A204.1 (cell line): ENCODE data around the gene CXCL6.

Source experiments
- FAIRE-seq: peaks from 2 replicates; lab custom pipeline; 2012; peaks lifted over from hg19 to GRCh38; lab: Jason Lieb, UNC

CXCL6 gene

DNA sequence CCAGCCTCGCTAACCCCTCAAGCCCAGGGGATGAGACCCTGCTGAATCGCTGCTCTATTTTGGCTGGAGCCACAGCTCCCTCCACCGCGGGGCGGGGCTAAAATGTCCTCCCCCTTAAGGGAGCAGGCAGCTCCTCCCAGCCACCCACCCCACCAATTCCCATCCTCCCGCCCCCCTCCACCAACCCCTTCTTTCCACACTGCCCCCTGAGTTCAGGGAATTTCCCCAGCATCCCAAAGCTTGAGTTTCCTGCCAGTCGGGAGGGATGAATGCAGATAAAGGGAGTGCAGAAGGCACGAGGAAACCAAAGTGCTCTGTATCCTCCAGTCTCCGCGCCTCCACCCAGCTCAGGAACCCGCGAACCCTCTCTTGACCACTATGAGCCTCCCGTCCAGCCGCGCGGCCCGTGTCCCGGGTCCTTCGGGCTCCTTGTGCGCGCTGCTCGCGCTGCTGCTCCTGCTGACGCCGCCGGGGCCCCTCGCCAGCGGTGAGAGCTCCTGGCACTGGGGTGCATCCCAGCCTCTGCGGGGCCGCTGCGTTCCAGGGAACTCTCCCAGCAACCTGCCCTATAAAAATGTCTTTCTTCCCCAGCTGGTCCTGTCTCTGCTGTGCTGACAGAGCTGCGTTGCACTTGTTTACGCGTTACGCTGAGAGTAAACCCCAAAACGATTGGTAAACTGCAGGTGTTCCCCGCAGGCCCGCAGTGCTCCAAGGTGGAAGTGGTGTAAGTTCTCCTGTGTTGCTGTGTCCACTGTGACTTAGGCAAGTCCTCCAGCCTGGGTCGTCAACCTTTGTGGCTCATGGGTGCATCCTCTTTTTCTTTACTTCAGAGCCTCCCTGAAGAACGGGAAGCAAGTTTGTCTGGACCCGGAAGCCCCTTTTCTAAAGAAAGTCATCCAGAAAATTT, at the start of gene CXCL6:
Gene CXCL6 (plus strand): TSS at position 306 of the 907 bp plus-strand sequence. CDS start 73 bp downstream, at position 379.
- no peak for FAIRE-seq

DNA sequence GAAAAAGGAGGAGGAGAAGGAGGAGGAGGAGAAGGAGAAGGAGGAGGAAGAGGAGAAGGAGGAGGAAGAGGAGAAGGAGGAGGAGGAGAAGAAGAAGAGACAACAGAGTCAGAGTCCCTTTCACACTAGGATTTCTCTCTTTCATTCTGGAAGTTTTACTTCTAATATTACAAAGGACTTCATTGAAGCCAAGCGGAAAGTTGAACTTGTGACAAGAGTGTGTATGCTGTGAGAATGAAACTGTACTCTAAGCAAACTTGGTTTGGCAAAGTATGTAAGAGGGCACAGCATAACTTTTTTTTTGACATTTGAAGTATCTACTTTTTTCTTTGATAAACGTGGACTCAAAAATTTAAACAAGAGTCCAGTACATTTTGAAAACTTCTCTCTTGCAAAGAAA, 48.1 kb upstream of the CXCL6 start:
- no peak for FAIRE-seq

DNA sequence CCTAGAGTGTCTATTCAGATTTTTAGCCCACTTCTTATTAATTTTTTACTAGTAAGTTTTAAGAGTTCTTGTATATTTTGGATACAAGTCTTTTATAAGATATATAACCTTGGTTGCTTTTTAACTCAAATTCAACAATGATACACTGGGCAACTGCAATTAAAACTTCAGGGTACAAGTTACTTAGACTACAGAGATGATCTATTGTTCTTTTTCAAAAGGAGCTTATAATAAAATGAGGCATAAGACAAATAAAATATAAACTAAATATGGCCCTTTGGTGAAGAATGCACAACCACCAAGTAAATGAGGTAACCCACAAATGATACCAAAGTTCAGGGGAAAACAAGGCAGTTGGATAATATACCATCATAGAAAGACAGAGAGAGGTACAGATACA, 37.6 kb upstream of the CXCL6 start:
- no peak for FAIRE-seq

DNA sequence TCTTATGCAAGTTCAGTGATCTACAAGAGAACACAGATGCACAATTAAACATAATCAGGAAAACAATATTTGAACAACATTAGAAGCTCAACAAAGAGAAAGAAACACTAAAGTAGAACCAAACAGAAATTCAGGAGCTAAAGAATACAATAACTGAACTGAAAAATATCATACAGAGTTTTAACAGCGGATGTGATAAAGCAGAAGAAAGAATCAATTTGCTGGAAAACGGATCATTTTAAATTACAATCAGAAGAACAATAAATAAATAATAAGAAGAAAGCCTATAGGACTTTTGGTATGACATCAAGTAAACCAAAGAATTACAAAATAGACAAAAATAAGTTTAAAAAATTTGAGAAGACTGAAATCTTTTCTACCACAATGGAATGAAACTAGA, 36.3 kb upstream of the CXCL6 start:
- no peak for FAIRE-seq

DNA sequence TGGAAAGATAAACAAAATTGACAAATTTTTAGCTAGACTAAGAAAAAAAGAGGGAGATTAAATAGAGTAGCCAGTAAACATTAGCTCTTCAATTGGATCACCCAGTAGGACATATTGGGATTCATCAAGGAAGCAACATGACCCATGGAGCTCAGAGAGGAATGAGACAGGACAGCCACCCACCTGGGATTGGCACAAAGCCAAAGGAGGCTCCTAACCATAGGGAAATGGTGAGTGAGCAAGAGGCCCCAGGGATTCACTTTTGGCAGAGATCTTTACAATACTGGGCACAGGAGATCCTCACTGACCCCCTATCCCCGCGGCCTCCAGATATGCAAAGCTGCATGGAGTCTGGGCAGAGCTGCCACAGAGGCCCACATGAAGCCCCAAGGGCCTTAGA, 34.8 kb upstream of the CXCL6 start:
- FAIRE-seq, result no peak

DNA sequence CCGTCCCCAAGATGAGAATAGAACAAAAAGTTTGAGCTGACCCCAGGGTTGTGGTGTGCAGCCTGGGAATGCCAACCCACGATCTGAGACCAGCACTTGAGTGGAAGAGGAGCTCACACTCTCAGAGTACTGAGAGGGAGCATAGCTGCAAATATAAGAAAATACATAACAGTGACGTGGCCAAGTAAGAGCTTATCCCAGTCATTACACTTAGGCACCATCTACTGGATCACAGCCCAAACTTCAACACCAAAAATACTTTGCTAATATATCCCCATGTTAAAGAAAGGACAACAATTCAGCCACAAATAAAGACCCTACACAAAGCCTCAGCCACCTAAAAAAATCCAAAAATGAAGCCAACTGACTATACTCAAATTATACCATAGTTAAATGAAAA, 33.3 kb upstream of the CXCL6 start:
- FAIRE-seq, result no peak

DNA sequence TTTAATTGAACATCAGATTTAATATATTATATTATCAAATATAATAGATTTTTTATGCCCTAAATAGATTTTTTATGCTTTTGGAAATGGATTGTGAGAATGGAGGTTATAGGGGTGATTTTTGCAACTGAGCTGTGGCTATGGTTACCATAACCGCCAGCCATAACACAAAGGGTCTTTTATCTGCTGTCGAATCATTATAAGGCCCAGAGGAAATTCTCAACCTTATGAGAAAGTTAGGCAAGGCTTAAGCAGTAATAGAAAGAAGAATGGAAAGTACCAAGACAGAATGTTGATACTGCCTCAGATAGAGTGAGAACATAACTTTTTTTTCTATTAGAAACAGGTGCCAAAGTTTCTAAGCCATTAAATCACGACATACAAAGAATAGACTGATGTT, 26.3 kb upstream of the CXCL6 start:
- no peak for FAIRE-seq

DNA sequence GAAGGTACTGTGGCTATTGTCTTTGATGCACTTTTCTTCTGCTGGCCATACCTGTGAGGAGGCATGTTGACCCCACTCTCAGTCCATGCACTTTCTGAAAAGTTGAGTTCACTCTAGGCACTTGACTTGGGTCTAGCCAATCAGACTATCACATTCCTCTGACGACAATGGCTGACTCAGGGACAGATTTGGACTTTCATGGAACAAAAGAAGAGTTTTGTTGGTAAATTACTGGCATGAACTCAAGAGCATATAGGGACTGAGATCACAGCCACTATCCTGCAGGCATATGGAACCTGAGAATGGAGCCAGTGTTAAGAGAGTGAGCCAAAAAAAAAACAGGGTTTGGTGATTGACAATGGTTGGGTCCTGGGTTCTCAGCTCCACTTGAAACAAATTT, 24.6 kb upstream of the CXCL6 start:
- FAIRE-seq, result no peak

DNA sequence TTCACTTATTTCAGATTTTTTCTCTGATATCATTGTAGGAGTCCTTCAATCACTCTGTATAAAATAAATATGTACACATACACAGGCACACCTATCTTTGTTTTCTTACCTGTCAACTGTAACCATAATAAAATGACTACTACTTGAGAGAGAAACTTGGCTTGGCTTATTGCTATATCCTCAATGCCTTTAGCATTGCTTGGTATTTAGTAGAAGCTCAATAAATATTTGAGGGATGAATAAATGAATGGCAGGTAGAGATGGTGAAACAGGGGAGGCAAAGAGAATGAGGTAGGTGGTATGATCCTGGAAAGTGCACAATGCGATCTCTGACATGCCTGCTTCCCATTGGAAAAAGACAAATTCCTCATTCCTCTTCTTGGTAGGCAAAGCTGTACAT, 21.8 kb upstream of the CXCL6 start:
- no peak for FAIRE-seq

DNA sequence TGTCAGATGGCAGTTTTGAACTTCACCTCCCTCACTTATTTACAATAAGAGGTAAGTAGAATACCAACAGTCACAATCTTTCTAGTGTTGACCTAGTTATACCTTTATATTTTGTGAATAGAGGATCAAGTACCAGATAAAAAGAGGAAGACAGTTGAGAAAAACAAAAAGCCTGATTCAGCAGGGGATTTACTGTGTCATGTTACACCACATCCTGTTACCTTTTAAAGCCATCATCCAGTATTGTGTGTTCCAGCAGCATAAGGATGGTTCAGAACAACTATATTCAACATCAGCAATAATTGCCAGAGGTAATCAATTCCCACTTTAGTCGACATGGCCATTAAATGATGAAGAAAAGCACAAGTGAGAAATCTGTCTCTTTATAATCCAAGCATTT, 21.3 kb upstream of the CXCL6 start:
- FAIRE-seq, result no peak

DNA sequence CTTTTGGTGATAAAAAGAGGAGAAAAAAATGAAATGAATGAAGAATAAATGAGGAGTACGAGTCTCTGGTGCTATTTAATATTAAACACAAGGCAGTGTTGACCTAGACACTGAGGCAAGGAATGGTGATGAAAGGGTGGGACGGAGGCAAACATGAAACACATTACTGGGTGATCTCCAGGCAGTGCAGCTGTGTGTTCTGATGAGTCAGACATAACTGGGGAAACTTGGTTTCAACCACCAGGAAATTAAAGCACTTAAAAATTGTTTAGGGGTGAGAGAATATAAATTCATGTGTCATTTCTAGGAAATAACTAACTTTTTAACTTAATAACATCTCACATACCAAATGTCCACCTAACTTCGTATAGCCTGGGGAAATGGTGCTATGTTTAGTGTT, 19.7 kb upstream of the CXCL6 start:
- no peak for FAIRE-seq

DNA sequence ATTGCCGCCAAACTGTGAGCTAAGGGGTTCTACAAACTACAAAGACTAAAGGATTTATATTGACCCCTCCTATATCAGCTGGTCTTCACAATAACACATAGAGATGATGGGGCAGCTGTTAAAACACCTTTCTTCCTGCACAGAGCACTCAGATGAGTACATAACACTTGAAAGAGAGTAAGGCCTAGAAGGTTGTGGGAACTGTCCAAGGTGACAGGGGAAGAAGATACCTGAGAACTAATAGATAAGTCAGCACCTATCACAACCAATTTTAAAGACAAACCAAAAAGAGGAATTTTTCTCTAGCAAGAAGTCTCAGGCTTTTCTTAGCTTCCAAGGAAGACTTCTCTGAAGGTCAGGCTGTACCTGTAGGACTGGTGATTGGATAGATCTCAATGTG, 19.1 kb upstream of the CXCL6 start:
- no peak for FAIRE-seq

DNA sequence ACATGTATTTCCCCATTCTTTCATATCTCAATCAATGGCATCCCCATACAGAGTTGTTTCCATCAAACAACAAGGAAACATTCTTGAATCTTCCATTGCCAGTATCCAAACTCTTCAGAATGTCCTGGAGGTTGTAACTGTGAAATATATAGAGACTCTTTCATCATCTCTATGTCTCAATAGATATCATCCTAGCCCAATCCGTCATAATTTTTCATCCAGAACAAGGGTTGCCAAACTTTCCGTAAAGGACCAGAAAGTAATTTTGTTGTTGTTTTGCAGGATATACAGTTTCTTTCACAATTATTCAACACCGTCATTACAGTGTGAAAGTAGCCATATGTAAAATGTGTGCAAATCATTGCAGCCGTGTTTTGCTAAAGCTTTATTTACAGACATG, 15.2 kb upstream of the CXCL6 start:
- no peak for FAIRE-seq

DNA sequence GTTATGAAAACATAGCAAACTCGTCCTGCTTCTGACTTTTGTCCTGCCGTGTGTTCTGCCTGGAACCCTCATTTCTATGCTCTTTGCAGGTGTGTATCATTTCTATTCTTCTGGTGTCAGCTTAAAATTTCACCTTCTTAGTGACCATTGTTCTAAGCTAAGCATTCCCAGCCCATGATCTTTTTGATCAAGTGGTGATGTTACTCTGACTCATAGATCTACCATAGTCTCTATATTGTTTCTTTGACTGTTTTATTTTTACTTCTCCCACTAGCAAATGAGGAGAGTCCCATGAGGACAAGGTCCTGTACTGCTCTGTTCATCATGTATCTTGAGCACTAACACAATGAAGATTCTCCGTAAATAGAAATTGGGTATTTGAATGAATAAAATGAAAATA, 14.1 kb upstream of the CXCL6 start:
- no peak for FAIRE-seq

DNA sequence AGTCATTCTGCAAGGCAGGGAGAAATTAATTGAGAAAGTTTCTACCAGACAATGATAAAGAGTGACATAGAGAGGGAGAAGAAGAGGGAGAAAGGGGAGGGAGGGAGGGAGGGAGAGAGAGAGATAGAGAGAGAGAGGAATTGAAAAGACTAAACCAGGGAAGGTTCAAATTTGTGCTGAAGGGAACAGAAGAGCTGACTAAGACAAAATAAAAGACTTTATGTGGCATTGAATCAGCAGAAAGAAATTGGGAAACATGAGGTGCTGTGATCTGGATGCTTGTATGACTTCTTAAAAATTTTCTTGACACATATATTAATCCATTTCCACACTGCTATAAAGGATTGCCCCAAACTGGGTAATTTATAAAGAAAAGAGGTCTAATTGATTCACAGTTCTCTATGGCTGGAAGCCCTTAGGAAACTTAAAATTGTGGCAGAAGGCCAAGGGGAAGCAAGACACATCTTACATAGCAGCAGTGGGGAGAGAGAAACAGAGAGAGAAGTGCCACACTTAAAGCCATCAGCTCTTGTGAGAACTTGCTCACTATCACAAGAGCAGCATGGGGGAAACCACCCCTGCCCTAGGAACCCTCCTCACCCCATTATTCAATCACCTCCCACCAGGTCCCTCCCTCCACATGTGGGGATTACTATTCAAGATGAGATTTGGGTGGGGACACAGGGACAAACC, 13.5 kb upstream of the CXCL6 start:
- FAIRE-seq, result no peak

DNA sequence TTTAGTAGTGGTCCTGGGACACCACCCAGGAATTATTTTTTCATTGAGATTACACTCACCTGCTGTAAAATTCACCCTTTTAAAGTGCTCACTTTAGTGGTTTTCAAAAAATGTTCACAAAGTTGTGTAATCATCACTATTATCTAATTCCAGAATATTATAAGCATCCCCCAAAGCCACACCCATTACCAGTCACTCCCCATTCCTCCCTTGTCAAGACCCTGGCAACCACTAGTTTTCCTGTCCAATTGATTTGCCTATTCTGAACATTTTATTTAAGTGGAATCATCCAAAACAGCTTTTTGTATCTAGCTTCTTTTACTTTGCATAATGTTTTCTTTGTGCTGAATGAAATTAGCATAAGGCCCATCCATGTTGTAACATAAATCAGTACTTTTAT, 12.7 kb upstream of the CXCL6 start:
- no peak for FAIRE-seq

DNA sequence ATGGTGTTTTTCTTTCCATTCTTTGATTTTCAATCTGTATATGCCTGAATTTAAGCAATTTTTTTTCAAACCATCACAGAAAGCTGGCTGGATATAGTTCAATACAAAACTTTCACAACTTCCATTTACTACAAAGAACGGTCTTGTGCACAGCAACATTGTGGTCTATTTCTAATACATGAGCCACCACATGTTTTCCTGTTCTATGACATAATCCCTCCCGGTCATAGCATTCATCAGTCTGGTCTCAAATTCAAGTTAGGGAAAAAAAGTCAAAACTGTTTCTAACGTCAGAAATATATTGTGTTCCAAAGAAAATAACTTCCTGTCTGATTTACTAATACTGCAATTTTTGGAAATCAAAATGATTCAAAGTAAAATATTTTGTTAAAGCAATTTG, 7.5 kb upstream of the CXCL6 start:
- no peak for FAIRE-seq

DNA sequence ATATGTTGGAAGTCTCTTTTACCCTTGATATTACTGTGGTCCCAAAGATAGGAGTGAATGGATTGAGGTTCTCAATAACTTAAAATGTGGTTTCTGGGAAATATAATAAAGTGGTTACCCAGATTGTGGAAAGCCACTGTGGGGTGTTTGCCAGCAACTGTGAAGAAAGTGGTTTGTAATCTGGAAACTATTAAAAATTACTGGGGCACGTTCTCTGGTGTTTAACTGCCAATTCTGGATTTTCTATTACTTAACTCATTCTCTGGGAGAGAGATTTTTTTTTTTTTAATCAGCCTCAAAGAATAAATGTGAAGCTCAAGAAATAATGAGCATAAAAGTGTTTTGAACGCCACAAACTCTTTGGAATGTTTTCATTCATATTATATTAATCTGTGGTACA, 4.9 kb upstream of the CXCL6 start:
- no peak for FAIRE-seq

DNA sequence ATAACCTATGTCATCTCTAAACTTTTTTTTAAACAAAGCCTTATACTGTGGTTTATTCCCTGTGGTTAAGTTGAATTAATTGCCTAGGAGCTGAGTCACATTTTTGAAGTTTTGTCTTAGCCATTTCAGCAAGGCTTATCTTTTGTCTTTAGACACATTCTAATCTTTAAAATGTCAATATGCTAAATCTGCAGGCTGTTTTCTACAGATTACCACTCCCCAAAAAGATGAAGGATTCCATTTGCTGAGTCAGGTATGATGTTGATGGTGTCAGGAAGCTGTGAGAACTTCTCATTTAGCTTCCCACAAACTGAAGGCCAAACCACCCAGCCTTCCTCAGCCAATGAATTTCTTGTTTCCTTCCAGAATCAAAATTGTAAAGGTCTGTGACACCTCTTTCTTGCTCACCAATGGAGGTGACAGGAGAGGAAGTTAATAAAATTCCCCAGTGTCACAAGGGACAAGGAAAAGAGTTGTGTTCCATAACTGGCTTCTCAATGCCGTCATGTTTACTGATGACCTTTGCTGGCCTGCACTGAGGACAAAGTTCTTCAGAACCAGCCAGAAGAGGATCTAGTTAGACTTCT, 3.7 kb upstream of the CXCL6 start:
- FAIRE-seq, result no peak

DNA sequence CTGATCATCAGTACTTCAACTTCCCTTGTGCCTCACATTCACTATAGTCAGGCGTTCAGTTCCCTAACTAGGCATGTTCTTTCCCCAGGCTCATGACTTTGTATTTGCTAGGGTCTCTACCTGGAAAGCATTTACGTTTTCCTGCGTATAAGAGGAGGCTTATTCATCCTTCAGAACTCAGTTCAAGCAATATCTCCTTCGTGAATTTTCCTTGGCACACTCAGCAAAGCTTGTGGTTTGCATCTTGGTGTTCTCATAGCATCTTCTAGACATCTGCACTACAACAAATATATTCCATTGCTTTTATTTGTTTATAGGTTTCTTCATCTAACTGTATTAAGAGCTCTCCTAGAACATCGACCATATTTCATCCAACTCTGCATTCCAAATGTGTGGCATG, 2.6 kb downstream of the CXCL6 start:
- no peak for FAIRE-seq

DNA sequence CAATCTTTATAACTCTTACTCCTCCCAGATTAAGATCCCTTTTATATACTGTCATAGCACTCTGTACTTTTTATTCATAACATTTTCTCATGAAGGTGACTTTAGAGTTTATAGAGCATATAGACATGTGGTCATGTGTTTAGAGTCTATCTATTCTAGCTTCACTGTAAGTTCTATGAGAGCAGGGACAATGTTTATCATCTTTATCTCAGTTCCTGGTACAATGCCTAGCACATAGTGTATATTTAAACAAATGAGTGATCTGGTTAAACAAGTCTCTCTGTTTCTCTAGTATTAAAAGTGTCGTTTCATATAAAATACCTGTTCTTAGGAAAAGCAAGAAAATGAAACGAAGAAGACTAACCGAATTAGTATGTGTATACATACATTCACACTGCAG, 3.2 kb downstream of the CXCL6 start:
- FAIRE-seq, result no peak

DNA sequence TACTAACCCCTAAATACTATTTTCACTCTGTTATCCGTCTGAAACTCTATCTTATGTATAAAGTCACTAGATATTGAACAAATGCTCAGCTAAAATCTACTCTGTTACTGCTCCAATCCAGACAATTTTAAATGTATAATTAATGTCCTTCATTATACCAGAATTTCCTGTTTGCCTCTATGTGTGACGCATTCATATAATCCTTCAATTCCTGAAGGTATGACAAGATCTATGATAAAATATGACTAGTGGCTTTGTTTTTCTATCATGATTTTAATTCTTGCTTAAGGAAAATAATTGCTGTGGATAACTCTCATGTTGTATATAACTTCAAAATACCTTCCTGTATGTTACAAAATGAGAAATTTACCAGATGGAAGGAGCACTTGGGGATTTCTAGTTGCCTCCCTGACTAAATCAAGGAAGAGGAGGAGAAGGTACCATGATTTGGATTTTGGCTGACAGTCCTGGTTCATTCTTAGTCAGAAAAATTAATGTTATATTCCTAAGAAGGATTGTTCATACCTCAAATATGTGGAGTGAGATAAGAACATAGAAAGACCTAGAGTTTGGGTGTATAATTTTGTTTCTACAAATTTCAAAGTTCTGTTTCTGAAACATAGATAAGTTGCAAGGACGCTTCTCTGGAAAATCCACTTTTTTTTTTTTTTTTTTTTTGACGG, 4.9 kb downstream of the CXCL6 start:
- FAIRE-seq, result no peak

DNA sequence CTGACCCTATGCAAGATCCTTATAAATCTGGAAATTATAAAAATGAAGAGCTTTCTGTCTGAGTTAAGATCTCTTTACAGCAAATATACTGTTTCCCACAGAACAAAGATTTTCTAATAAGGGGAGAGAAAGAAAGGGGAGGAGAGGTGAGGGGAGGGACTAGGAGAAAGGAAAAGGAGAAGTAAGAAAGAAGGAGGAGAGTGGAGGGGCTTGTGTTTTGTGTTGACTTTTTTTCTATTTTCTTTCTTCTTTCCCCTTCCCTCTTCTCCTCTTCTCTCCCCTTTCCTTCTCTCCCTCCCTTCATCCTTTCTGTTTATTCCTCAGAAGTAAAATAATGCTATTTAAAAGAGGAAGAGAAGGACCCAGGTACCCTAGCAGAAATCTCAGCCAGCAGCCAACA, 6.2 kb downstream of the CXCL6 start:
- no peak for FAIRE-seq
